Skeletal muscle tissue (tissue), 4 donors: Measurements from ENCODE around the gene EBLN2. TPM values are rescaled to one million over a fixed set of nuclear protein-coding genes. Genes with fewer than 3 reads are reported as not detected.
A peak's percentile ranks its signal among the peaks of the same experiment; 100 is the strongest.

Experiments used
- H3K27ac ChIP-seq: one replicate; pipeline ENCODE4 v1.7.0; 2013; ENCODE audit warnings: mild to moderate bottlenecking, low read depth, low read length, inconsistent platforms
- H3K27me3 ChIP-seq, 3 donors: one replicate each; pipeline ENCODE4 v1.7.0; 2013; ENCODE audit warnings: low read length in 3 of 3; ENCODE audit not compliant: control insufficient read depth in 3 of 3, insufficient read depth in 3 of 3
- H3K36me3 ChIP-seq, 3 donors: one replicate each; pipeline ENCODE4 v1.7.0; 2013; ENCODE audit warnings: low read length in 3 of 3; ENCODE audit not compliant: control insufficient read depth in 3 of 3, insufficient read depth in 3 of 3
- H3K4me1 ChIP-seq, 3 donors: one replicate each; pipeline ENCODE4 v1.7.0; 2013; ENCODE audit warnings: low read length in 3 of 3, mild to moderate bottlenecking in 3 of 3; ENCODE audit not compliant: control insufficient read depth in 3 of 3, insufficient read depth in 3 of 3
- H3K4me3 ChIP-seq, 3 donors: one replicate each; pipeline ENCODE4 v1.7.0; 2013; ENCODE audit warnings: low read length in 3 of 3
- H3K9ac ChIP-seq, 3 donors: one replicate each; pipeline ENCODE4 v1.7.0; 2013; ENCODE audit warnings: low read length in 3 of 3, mild to moderate bottlenecking in 3 of 3, moderate library complexity in 2 of 3, low read depth in 1 of 3
- H3K9me3 ChIP-seq, 3 donors: one replicate each; pipeline ENCODE4 v1.7.0; 2013; ENCODE audit warnings: low read length in 3 of 3; ENCODE audit not compliant: control insufficient read depth in 3 of 3
- total RNA-seq: library from RNA; depleted of rRNA; stranded (reverse); fragments of >200 nt; gene quantifications from one replicate; pipeline ENCODE4 v1.2.3, GENCODE V29; 2014
- donor health status: Osteomylitis.

The EBLN2 gene
- total RNA-seq, 1 donor from 2014 or later: 8.4 TPM

- Histone ChIP-seq H3K27ac (no peak overlapping the region), H3K9me3 (no peaks in the 10 kb centered on the region), H3K27me3 (no peaks in the 10 kb centered on the region), H3K4me3 (no peak overlapping the region), H3K36me3 (no peaks in the 10 kb centered on the region), H3K9ac (no peak overlapping the region), H3K4me1 (peaks cover 3 to 7% (median 6%) of the 10 kb centered on the region in 3 donors)
Observed at GRCh38 chr3:73072634-73073033, 11.2 kb downstream of the EBLN2 start.

GRCh38 chr3:73073091-73073707 is 11.7 kb downstream of the EBLN2 start:
- Histone ChIP-seq H3K36me3 (no peaks in the 10 kb centered on the region), H3K4me3 (no peak overlapping the region), H3K9ac (no peak overlapping the region), H3K27me3 (no peaks in the 10 kb centered on the region), H3K4me1 (peaks cover 3 to 7% (median 6%) of the 10 kb centered on the region in 3 donors), H3K27ac (no peak overlapping the region), H3K9me3 (no peaks in the 10 kb centered on the region)

- Histone ChIP-seq H3K9ac (no peak overlapping the region), H3K27me3 (no peaks in the 10 kb centered on the region), H3K27ac (no peak overlapping the region), H3K4me1 (peaks cover 3 to 7% (median 6%) of the 10 kb centered on the region in 3 donors), H3K36me3 (no peaks in the 10 kb centered on the region), H3K4me3 (no peak overlapping the region), H3K9me3 (no peaks in the 10 kb centered on the region)
Observed at GRCh38 chr3:73074781-73075180, 13.3 kb downstream of the EBLN2 start.

- Histone ChIP-seq H3K36me3 (no peaks in the 10 kb centered on the region), H3K4me3 (no peak overlapping the region), H3K9ac (no peak overlapping the region), H3K27me3 (no peaks in the 10 kb centered on the region), H3K9me3 (no peaks in the 10 kb centered on the region), H3K4me1 (no peaks in the 10 kb centered on the region), H3K27ac (no peak overlapping the region)
Observed at GRCh38 chr3:73080216-73080966, 18.9 kb downstream of the EBLN2 start.

- Histone ChIP-seq H3K9me3 (no peaks in the 10 kb centered on the region), H3K27me3 (no peaks in the 10 kb centered on the region), H3K9ac (no peak overlapping the region), H3K4me3 (no peak overlapping the region), H3K4me1 (no peaks in the 10 kb centered on the region), H3K36me3 (no peaks in the 10 kb centered on the region), H3K27ac (no peak overlapping the region)
Observed at GRCh38 chr3:73081140-73081539, 19.7 kb downstream of the EBLN2 start.

- no peak overlapping the region for H3K9ac ChIP-seq
- H3K27me3 ChIP-seq: no peaks in the 10 kb centered on the region
- H3K4me1 ChIP-seq: no peaks in the 10 kb centered on the region
- no peaks in the 10 kb centered on the region for H3K36me3 ChIP-seq
- H3K9me3 ChIP-seq: no peaks in the 10 kb centered on the region
- H3K4me3 ChIP-seq: no peak overlapping the region
- no peak overlapping the region for H3K27ac ChIP-seq
Observed at GRCh38 chr3:73084170-73084569, 22.7 kb downstream of the EBLN2 start.

GRCh38 chr3:73086071-73086494 is 24.6 kb downstream of the EBLN2 start:
- no peaks in the 10 kb centered on the region for H3K27me3 ChIP-seq
- peak overlapping the region in 1 of 3 donors; percentile 10 for H3K9ac ChIP-seq
- H3K36me3 ChIP-seq: no peaks in the 10 kb centered on the region
- no peak overlapping the region for H3K4me3 ChIP-seq
- no peak overlapping the region for H3K27ac ChIP-seq
- H3K9me3 ChIP-seq: no peaks in the 10 kb centered on the region
- no peaks in the 10 kb centered on the region for H3K4me1 ChIP-seq

- Histone ChIP-seq H3K27me3 (no peaks in the 10 kb centered on the region), H3K27ac (no peak overlapping the region), H3K9me3 (no peaks in the 10 kb centered on the region), H3K4me1 (no peaks in the 10 kb centered on the region), H3K36me3 (no peaks in the 10 kb centered on the region), H3K4me3 (no peak overlapping the region), H3K9ac (no peak overlapping the region)
Observed at GRCh38 chr3:73094129-73094528, 32.7 kb downstream of the EBLN2 start.

GRCh38 chr3:73094951-73095350 is 33.5 kb downstream of the EBLN2 start:
- no peaks in the 10 kb centered on the region for H3K36me3 ChIP-seq
- H3K27me3 ChIP-seq: no peaks in the 10 kb centered on the region
- no peaks in the 10 kb centered on the region for H3K4me1 ChIP-seq
- H3K9me3 ChIP-seq: no peaks in the 10 kb centered on the region
- no peak overlapping the region for H3K27ac ChIP-seq
- H3K9ac ChIP-seq: no peak overlapping the region
- no peak overlapping the region for H3K4me3 ChIP-seq

GRCh38 chr3:73096169-73096568 is 34.7 kb downstream of the EBLN2 start:
- H3K9ac ChIP-seq: no peak overlapping the region
- H3K36me3 ChIP-seq: no peaks in the 10 kb centered on the region
- no peaks in the 10 kb centered on the region for H3K27me3 ChIP-seq
- H3K27ac ChIP-seq: no peak overlapping the region
- no peak overlapping the region for H3K4me3 ChIP-seq
- no peaks in the 10 kb centered on the region for H3K4me1 ChIP-seq
- no peaks in the 10 kb centered on the region for H3K9me3 ChIP-seq
